HG03060 (cell line): ENCODE data around the gene ELMOD3.
"Not testable (repeated sequence)": the region's sequence is repeated elsewhere in the genome, so short reads cannot be mapped to it uniquely, and the experiment has no call there.

Experiments
- ATAC-seq: cut with Tn5 transposase; IDR thresholded peaks from one replicate; pipeline ENCODE4 v1.9.1; 2021; ENCODE audit warnings: low read depth, moderate number of reproducible peaks; ENCODE audit not compliant: unreplicated experiment

Gene ELMOD3

GRCh38 chr2:85327822-85328617 is 26.5 kb upstream of the ELMOD3 start, which contains the start of gene TGOLN2:
Gene TGOLN2, minus strand, starts transcription at chr2:85327989. Its CDS starts 27 bp downstream, at chr2:85327962.
- ATAC-seq: peak; percentile 44

GRCh38 chr2:85329181-85329651 is 25.4 kb upstream of the ELMOD3 start:
- no peak for ATAC-seq

- not testable (repeated sequence) for ATAC-seq
These were observed 24.9 kb upstream of the ELMOD3 start for GRCh38 chr2:85329701-85330100.

- ATAC-seq: no peak
These were observed 23.5 kb upstream of the ELMOD3 start for GRCh38 chr2:85330839-85331636.

- not testable (repeated sequence) for ATAC-seq
These were observed 20.7 kb upstream of the ELMOD3 start for GRCh38 chr2:85333877-85334276.

- no peak for ATAC-seq
These were observed 19.6 kb upstream of the ELMOD3 start for GRCh38 chr2:85334928-85335327.

- no peak for ATAC-seq
These were observed 14.3 kb upstream of the ELMOD3 start for GRCh38 chr2:85340034-85340892.

- ATAC-seq: no peak
These were observed 13.1 kb upstream of the ELMOD3 start for GRCh38 chr2:85341269-85342029.

- ATAC-seq: no peak
These were observed 12.4 kb upstream of the ELMOD3 start for GRCh38 chr2:85342156-85342555.

GRCh38 chr2:85343207-85343895 is 11.2 kb upstream of the ELMOD3 start:
- ATAC-seq: not testable (repeated sequence)

- no peak for ATAC-seq
These were observed 10.1 kb upstream of the ELMOD3 start for GRCh38 chr2:85344356-85344954.

GRCh38 chr2:85347599-85347998 is 7.0 kb upstream of the ELMOD3 start:
- no peak for ATAC-seq

GRCh38 chr2:85353876-85354285 is 688 bp upstream of the ELMOD3 start:
- no peak for ATAC-seq

GRCh38 chr2:85355073-85355410 is 473 bp downstream of the ELMOD3 start:
- peak; percentile 4 for ATAC-seq

GRCh38 chr2:85355521-85355920 is 952 bp downstream of the ELMOD3 start:
- ATAC-seq: no peak

GRCh38 chr2:85356186-85356585 is 1.6 kb downstream of the ELMOD3 start:
- no peak for ATAC-seq

GRCh38 chr2:85357736-85358135 is 3.2 kb downstream of the ELMOD3 start:
- ATAC-seq: no peak

- not testable (repeated sequence) for ATAC-seq
These were observed 8.3 kb downstream of the ELMOD3 start for GRCh38 chr2:85362653-85363387.
